GM21515 (cell line): ENCODE data around the gene DLG5.

Experiments used
- ATAC-seq: cut with Tn5 transposase; IDR thresholded peaks from one replicate; pipeline ENCODE4 v1.9.1; 2021; ENCODE audit not compliant: unreplicated experiment

DLG5 gene

DNA sequence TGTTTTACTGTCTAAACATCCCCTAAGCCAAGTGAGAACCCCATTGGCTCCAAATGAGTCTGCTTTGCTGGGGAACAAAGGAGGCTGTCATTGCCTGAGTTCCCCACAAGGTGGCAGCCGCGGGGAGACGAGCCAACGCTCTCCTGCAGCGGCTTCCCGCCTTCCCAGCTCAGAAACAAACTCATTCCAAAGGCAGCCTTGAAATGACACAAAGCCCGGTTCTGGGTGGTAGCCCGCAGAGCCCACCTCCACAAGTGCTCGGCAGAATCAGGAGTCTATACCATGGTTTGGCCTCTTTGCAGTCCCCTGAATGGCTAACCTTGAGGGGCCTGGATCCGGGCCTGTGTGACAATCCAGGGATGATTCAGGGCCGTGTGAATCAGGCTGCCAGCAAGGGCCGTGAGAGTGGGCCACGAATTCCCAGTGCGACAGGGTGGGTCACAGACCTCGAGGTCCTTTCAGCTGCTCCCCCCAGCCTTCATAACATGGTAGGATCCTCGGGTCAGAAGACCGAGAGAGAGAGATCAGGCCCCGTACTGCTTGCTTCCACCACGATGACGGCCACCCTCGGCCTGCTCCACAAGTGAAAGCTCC is 79.7 kb downstream of the DLG5 start:
- ATAC-seq: no peak

GRCh38 chr10:77845451-77845850 is 81.1 kb downstream of the DLG5 start:
- ATAC-seq: no peak

DNA sequence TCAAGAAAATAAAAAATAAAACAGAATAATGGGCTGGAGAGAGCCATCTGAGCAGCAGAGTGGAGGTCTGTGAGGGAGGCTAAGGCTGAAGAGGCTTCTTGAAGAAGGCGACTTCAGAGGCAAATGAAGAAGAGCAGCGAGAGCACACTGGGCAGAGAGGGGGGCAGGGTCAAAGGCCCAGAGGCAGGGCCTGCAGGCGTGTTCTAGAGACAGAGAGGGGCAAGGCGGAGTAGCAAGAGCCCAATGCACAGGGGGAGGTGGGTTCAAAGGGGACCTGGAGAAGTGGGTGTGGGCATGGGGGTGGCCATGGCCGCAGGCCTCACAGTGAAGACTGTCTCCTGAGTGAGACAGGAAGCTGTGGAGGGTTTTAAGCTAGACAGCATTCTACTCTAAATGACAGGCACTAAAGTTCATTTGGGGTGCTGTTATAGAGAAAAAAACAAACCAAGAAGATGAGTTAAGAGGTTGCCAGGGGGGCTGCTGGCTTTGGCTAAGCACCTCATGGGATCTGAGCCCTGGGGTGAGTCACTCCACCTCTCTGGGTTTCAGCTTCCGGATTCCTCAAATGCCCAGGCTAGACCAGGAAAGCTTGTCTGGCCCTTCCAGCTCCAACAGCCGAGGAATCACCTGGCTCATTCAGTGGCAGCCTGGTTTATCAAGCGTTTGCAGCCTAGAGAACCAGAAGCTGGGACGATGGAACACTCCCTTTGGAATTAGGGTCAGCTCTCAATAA is 81.7 kb downstream of the DLG5 start:
- ATAC-seq: no peak

DNA sequence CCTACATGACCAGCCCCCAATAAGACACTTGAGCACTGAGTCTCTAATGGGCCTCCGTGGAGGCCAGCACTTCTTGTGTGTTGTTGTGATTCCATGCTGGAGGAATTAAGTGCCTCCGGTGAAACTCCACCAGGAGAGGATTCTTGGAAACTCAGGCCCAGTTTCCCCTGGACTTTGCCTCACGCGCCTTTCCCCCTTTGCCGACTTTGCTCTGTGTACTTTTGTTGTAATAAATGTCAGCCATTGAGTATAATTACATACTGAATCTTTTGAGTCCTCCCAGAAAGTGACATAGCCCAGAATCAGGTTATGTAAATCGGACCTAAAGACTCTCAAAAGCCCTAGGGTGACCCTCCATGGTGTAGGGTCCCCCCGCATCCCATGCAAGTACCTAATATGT is 82.4 kb downstream of the DLG5 start:
- ATAC-seq: no peak

DNA sequence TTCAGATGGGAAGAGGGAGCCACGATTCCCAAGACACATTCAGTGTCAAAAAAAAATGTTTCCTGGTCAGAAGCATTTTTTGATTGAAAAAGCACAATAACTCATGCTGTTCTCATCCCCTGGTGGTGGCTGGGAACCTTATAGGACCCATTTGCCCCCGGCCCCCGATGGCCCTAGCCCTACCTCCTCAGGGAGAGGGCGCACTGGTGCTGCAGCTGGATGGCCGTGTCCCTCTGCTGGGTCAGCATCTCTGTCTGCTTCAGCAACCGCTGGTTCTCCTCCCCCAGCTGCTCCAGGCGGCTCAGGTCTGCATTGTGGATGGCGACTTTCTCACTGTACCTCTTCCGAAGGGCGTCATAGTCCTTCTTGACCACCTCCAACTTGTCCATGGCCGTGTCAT is 83.3 kb downstream of the DLG5 start:
- no peak for ATAC-seq

DNA sequence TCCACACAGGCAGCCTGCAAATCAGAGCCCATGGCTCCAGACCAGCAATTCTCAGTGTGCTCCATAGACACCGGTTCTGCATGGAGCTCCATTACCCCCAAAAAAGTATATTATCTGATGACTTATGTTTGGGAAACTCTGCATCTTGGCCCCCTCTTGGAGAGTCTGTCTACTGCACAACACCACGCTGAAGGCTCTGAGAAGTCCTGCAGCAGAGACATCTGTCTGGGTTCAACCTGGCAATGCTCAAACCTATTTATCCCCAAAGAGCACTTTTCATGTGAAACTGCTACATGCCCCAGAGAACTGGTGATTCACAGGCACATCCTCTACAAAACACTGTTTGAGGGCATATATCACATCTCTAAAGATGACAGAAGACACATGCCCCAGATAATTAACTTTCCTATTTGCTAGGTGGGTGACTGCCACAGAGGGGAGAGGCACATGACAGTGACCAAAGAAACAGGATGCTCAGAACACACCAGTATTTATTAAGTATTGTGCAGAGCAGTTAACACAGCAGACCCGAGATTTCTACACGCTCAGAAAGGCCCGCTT is 83.8 kb downstream of the DLG5 start:
- ATAC-seq: no peak

GRCh38 chr10:77841711-77842375 is 84.7 kb downstream of the DLG5 start:
- ATAC-seq: no peak

GRCh38 chr10:77840636-77841035 is 85.9 kb downstream of the DLG5 start:
- no peak for ATAC-seq

DNA sequence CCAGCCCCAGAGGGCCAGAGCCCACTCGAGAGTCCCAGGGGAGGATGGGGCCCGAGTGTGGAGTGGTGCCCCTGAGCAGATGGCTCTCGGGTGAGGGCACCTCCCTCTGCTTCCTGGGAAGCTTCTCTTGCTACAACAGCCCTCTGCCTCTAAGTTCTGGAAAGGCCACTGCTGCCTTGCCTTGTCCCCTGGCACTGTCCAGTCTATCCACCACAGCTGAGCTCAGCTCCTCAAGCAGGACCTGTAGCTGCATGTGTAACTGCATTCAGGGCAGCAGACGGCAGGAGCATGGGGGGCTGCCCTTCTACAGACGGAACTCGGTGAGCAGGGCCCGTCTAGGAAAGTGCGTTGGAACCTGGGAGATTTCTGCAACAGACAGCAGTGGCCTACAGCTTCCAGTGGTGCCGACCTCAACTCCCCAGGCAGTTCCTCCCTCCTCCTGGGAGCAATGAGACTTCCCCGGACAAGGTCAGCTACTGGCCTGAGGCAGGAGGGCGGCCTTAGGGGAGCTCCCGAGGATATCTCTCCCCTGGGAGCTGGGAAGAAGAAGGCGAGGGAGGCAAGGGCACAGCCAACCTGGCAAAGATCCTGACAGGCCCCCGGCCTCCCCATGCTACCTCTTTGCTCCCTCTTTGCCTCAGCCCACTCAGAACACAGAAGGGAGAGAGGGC is 88.5 kb downstream of the DLG5 start:
- no peak for ATAC-seq

GRCh38 chr10:77837248-77837924 is 89.2 kb downstream of the DLG5 start:
- ATAC-seq: peak; percentile 87

GRCh38 chr10:77836299-77836820 is 90.2 kb downstream of the DLG5 start:
- peak; percentile 76 for ATAC-seq

DNA sequence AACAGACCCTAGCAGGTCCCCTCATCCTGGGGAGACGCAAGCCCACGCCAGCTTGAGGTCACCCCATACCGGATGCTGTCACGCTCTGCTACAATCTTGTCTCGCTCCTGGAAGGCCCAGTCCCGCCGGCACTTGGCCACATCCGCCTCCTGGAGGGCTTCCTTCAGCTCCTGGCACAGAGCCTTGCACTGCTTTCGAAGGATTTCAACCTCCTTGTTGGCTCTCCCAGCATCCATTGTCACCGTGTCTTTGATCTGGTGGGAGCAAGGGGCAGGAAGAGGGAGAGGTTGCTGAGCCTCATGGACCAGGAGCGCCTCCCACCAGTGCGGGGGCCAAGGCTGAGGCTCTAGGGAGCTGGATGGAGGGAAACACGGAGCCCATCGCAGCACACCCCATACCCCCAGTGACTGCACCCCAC is 90.9 kb downstream of the DLG5 start:
- ATAC-seq: no peak

DNA sequence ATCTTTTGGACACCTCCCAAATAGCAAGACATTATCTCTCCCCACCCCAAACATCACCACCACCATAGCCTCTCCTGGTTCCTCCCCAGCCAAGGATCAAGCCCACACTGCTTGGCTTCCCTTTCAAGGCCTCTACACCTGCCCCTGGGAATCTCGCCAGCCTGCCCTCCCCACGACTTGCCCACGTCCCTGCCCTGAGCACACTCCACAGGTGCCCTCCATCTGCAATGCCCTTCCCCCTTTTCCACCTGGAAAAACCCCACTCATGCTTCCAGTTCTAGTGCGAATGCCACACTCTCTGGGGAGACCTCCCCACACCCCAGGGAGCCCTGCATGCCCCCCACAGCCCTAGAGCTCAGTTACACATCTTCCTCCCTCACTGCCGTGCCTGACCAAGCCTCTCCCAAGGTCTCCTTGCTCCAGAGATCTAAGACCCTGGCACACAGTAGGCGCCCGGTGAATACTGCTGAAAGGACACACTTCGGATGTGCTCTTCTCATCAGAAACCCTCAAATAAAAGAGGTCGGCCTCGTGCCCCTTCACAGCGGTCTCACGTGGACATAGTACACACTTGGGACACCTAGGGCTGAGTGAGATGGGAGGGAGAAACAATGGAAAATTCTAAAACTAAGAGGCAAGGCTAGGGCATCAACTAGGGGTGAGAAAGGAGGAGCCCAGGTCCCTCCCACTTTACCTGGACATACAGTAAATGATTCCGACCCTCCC is 91.4 kb downstream of the DLG5 start:
- no peak for ATAC-seq

GRCh38 chr10:77834540-77834939 is 92.0 kb downstream of the DLG5 start:
- ATAC-seq: no peak

GRCh38 chr10:77833792-77834191 is 92.8 kb downstream of the DLG5 start:
- ATAC-seq: no peak

- no peak for ATAC-seq
Observed at GRCh38 chr10:77833225-77833624, 93.3 kb downstream of the DLG5 start.

DNA sequence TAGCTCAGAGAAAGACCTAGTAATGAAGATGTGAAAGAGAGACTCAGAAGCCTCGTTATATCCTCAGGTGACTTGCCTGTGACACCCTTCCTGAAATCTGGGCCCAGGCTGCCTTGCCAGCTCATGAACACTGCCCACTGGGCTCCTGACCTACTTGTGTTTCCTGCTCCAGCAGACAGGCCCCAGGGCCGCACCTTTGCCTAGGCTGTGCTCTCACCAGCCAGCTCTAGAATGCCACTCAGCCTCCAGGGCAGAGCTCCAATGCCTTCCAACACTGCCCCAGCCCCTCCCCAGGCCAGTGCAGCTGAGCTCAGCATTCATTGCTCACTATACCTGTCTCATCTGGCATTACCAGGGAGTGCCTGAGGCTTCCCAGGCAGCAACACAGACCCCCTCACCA is 94.3 kb downstream of the DLG5 start:
- no peak for ATAC-seq

GRCh38 chr10:77829356-77829755 is 97.2 kb downstream of the DLG5 start:
- ATAC-seq: no peak

- ATAC-seq: no peak
Observed at GRCh38 chr10:77828377-77828776, 98.2 kb downstream of the DLG5 start.

- ATAC-seq: no peak
Observed at GRCh38 chr10:77827366-77827765, 99.2 kb downstream of the DLG5 start.
